ENCODE data around the gene CEP72. TPM values are rescaled to one million over a fixed set of nuclear protein-coding genes. Genes with fewer than 3 reads are reported as not detected.

CEP72 gene
- total RNA-seq, 1 donor from 2014 or later = 6.8 TPM

DNA sequence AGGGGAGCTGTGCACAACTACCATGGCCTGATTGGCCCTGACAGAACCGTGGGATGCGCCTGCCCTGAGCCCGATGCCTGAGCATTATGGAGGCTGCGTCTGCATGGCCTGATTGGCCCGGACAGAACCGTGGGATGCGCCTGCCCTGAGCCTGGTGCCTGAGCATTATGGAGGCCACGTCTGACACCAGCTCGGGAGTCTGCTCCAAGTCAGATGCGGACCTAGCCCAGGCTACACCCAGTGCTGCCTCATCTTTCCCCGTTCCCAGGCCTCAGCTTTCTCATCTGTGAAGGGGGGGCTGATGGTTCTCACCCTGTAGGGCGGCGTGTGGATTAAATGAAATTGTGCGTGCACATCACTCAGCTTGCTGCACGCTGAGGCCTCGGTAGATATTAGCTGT lies 7.3 kb downstream of the CEP72 start:
- TF ChIP-seq, protein P1, sequence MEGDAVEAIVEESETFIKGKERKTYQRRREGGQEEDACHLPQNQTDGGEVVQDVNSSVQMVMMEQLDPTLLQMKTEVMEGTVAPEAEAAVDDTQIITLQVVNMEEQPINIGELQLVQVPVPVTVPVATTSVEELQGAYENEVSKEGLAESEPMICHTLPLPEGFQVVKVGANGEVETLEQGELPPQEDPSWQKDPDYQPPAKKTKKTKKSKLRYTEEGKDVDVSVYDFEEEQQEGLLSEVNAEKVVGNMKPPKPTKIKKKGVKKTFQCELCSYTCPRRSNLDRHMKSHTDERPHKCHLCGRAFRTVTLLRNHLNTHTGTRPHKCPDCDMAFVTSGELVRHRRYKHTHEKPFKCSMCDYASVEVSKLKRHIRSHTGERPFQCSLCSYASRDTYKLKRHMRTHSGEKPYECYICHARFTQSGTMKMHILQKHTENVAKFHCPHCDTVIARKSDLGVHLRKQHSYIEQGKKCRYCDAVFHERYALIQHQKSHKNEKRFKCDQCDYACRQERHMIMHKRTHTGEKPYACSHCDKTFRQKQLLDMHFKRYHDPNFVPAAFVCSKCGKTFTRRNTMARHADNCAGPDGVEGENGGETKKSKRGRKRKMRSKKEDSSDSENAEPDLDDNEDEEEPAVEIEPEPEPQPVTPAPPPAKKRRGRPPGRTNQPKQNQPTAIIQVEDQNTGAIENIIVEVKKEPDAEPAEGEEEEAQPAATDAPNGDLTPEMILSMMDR (IDR thresholded peaks at IDR 0.05; ENCODE audit: insufficient read depth, low read length, severe bottlenecking) = no peak
- FAIRE-seq (no peak), DNase-seq (ENCODE audit: low read depth) (no peak)
- Histone ChIP-seq H3K36me3 (ENCODE audit: control insufficient read depth, insufficient read depth, low read length) (peaks cover 13% of the 10 kb centered on the region), H3K27me3 (ENCODE audit: control insufficient read depth, insufficient read depth, low read length) (no peaks in the 10 kb centered on the region), H3K4me3 (ENCODE audit: low read depth, low read length) (no peak overlapping the region)

DNA sequence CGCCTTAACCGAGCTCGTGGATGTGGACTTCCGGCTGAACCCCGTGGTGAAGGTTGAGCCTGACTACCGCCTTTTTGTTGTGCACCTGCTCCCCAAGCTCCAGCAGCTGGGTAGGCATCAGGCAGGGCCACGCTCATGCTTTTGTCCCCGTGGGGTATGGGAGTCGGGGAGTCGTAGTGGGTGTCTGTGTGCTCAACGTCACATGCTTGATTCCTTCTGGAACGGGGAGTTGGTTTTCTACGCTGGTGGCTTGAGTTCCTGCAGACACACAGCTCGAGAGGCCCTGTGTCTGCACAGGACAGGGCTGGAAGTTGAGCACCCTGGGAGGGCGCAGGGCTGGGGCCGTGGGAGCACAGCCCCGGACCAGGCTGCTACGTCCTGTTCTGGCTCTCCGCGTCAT lies 8.0 kb downstream of the CEP72 start:
- peaks cover 13% of the 10 kb centered on the region for H3K36me3 ChIP-seq (ENCODE audit: control insufficient read depth, insufficient read depth, low read length)
- H3K27me3 ChIP-seq (ENCODE audit: control insufficient read depth, insufficient read depth, low read length) = no peaks in the 10 kb centered on the region
- FAIRE-seq (no peak), DNase-seq (ENCODE audit: low read depth) (no peak)
- no peak overlapping the region for H3K4me3 ChIP-seq (ENCODE audit: low read depth, low read length)
- TF ChIP-seq, protein P1 (IDR thresholded peaks at IDR 0.05; ENCODE audit: insufficient read depth, low read length, severe bottlenecking) = no peak

DNA sequence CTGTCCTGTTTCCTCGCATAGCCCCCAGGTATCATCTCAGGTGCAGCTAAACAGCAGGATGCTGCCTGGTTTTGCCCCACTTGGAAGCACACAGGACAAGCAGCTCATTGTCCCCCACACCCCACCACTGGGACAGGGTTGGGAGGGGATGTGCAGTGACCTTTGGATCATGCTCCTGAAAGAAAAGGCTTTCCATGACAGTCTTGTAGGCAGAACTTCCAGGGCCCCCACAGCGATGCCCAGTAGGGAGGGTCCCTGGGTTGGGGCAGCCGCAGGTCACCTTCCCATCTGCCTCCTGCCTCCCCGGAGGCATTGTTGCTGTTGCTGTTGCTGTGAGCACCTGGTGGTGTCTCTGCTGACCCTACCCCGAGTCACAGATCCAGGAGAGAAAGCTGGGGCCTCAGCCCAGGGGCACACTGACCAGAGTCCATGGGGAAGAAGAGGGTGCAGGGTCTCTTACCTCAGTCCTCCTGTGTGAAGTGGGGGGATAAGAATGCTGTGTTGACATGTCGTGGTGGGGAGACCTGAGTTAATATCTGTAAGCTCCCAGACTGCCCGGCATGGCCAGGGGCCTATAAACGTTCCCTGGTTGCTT lies 8.5 kb downstream of the CEP72 start:
- H3K4me3 ChIP-seq (ENCODE audit: low read depth, low read length) = no peak overlapping the region
- DNase-seq (ENCODE audit: low read depth) (no peak), FAIRE-seq (no peak)
- no peaks in the 10 kb centered on the region for H3K27me3 ChIP-seq (ENCODE audit: control insufficient read depth, insufficient read depth, low read length)
- TF ChIP-seq, protein P1 (IDR thresholded peaks at IDR 0.05; ENCODE audit: insufficient read depth, low read length, severe bottlenecking) = no peak
- H3K36me3 ChIP-seq (ENCODE audit: control insufficient read depth, insufficient read depth, low read length) = peaks cover 14% of the 10 kb centered on the region

DNA sequence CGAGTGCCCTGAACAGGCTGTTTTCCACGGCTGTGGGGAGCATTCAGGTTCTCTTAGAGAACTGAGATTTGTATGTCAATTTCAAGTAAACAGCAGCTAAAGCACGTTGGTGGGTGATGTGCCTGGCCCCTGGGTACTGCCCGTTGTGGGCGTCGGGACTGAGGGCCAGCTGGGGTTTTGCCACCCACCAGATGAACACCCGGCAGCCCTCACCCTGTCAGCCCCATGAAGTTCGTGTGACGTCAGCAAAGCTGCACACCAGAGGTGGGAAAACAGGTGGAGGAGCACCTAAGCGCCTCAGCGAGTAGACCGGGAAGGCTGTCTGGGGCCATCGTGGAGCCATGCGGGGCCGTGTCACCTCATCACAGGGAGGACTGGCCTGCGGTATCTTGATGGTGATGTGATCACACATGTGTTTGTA lies 9.2 kb downstream of the CEP72 start:
- DNase-seq (ENCODE audit: low read depth) (no peak), FAIRE-seq (no peak)
- Histone ChIP-seq H3K36me3 (ENCODE audit: control insufficient read depth, insufficient read depth, low read length) (peaks cover 14% of the 10 kb centered on the region), H3K27me3 (ENCODE audit: control insufficient read depth, insufficient read depth, low read length) (no peaks in the 10 kb centered on the region), H3K4me3 (ENCODE audit: low read depth, low read length) (no peak overlapping the region)
- TF ChIP-seq, protein P1 (IDR thresholded peaks at IDR 0.05; ENCODE audit: insufficient read depth, low read length, severe bottlenecking) = no peak

DNA sequence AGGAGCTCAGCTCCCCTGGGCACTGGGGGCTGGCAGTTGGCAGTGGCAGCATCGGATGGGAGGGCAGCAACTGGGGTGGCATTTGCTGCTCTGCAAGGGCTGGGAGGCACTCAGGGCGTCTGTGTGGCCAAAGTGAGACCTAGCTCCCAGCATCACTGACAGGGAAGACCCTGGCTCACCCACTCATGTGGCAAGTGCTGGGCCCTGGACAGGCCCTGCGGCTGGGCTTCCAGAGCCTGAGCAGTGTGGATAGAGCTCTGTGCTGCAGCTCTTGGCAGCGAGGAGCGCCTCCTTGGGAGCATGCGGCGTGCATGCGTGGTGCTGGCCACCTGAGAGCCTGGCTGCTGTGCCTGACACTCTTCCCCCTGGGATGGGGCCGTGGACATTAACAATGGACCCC lies 10.2 kb downstream of the CEP72 start:
- Histone ChIP-seq H3K27me3 (ENCODE audit: control insufficient read depth, insufficient read depth, low read length) (no peaks in the 10 kb centered on the region), H3K4me3 (ENCODE audit: low read depth, low read length) (no peak overlapping the region), H3K36me3 (ENCODE audit: control insufficient read depth, insufficient read depth, low read length) (peaks cover 13% of the 10 kb centered on the region)
- TF ChIP-seq, protein P1 (IDR thresholded peaks at IDR 0.05; ENCODE audit: insufficient read depth, low read length, severe bottlenecking) = no peak
- DNase-seq (ENCODE audit: low read depth) = no peak
- FAIRE-seq = no peak

DNA sequence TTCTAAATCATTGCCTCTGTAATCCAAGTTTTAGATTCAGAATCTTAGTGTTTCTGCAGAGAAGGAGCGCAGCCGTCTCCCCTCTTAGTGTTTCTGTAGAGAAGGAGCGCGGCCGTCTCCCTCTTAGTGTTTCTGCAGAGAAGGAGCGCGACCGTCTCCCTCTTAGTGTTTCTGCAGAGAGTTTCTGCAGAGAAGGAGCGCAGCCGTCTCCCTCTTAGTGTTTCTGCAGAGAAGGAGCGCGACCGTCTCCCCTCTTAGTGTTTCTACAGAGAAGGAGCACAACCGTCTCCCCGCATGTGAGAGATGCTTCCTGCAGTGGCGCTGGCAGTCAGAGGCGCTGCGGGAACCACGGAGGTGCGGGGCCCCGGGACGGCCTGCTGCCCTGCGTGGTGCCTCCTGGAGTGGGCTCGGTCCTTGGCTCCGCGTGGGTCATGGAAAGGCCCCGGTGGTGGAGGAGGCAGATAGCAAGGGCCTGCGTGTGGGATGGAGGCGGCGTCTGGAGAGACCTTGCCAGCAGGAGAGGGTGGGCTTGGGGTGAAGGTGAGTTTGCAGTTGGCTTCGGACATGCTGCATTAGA lies 10.9 kb downstream of the CEP72 start:
- FAIRE-seq = no peak

More for the DNA sequence above, 10.9 kb downstream of the CEP72 start:
- Histone ChIP-seq H3K27me3 (ENCODE audit: control insufficient read depth, insufficient read depth, low read length) (no peaks in the 10 kb centered on the region), H3K36me3 (ENCODE audit: control insufficient read depth, insufficient read depth, low read length) (peaks cover 13% of the 10 kb centered on the region), H3K4me3 (ENCODE audit: low read depth, low read length) (no peak overlapping the region)
- no peak for DNase-seq (ENCODE audit: low read depth)
- TF ChIP-seq, protein P1 (IDR thresholded peaks at IDR 0.05; ENCODE audit: insufficient read depth, low read length, severe bottlenecking) = no peak

Data from bronchial epithelial cell (primary cell).